ENCODE data around the gene PADI6.
"Not testable (repeated sequence)": the region's sequence is repeated elsewhere in the genome, so short reads cannot be mapped to it uniquely, and the experiment has no call there.

Gene PADI6

DNA sequence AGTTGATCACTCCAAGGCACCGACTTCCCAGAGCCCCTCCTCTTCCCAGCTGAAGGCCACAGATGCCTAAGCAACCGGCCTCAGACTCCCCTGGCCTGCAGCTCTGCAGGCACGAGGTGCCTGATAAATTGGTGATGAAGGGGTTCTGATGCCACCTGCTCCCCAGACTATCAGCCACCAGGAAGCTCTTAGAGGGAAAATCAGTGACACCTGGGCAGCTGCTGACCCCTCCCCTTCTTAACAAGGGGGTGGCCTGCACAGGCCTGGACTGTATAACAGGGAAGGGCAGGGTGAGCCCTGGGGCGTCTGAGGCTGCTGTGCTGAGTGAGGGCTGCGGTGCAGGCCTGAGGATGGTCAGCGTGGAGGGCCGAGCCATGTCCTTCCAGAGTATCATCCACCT, at the start of gene PADI6:
TSS of gene PADI6 (plus strand) at position 301 of the 400 bp plus-strand sequence. CDS start at position 351, 50 bp downstream.
- no peak for DNase-seq (ENCODE audit: low read depth in 2 of 2)

DNA sequence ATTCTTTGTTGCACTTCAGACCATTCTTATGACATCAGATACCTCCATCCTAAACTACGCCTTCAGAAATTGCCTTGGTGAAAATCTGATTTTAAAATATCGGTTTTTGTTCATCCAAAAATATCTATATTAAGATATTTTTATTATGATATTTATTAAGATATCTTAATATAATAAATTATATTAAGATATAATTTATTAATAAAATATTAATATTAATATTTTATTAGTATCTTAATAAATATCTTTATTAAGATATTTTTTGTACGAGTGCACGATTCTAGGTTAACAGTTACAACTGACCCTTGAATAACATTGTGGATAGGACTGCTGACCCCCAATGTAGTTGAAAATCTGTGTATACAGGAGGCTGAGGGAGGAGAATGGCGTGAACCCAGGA, 43.1 kb upstream of the PADI6 start:
- DNase-seq (ENCODE audit: low read depth in 2 of 2): no peak

- DNase-seq (ENCODE audit: low read depth in 2 of 2): no peak
Measured at GRCh38 chr1:17329610-17330009, 42.4 kb upstream of the PADI6 start.

DNA sequence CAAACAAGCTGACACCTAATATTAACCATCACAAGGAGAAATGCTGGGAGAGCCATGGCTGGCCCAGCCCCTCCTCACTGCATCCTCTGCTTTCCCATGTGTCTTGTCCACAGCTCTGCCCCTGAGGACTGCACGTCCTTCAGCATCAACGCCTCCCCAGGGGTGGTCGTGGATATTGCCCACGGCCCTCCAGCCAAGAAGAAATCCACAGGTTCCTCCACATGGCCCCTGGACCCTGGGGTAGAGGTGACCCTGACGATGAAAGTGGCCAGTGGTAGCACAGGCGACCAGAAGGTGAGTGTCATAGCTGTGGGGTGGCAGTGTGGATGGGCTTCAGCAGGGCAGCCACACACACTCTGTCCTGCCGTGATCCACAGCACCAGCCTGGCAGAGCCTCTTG, 41.1 kb upstream of the PADI6 start:
- DNase-seq (ENCODE audit: low read depth in 2 of 2): no peak

GRCh38 chr1:17333081-17333480, 38.9 kb upstream of the PADI6 start:
- no peak for DNase-seq (ENCODE audit: low read depth in 2 of 2)

GRCh38 chr1:17335821-17336710, 35.9 kb upstream of the PADI6 start:
- peak; percentile 13 to 17 for DNase-seq (ENCODE audit: low read depth in 2 of 2)

DNA sequence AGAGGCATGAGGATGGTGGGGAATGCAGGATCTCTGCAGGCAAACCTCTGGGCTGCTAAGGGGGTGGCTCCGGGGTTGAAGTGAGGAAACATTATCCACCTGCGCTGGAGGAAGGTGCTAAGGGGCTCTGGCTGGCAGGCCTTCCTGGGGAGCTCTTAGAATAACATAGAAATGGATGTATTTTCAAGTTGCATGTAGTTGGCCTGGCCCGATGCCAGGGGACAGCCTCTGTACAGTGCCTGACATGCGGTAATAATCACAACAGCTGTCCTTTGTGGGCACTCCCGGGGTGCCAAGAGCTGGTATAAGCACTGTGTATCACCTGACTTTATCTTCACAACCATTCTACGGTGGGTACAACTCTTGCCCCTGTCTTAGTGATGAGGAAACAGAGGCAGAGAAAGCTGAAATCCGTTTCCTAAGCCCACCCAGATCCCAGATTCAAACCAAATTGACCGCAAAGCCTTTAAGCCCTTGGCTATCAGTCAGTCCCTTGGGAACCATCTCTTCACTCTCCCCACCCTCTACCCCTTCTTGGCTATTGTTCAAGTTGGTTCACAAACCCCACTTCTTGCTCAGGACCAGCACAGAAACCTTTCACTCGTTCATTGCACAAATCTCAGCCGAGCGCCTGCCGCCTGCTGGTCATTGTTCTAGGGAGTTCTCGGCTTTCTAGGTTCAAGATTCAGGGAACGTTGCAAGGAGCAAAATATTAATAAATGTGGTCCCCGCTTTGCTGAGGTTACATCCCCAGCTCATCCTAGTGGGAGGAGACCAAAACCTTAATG, 33.1 kb upstream of the PADI6 start:
- DNase-seq (ENCODE audit: low read depth in 2 of 2): no peak

DNA sequence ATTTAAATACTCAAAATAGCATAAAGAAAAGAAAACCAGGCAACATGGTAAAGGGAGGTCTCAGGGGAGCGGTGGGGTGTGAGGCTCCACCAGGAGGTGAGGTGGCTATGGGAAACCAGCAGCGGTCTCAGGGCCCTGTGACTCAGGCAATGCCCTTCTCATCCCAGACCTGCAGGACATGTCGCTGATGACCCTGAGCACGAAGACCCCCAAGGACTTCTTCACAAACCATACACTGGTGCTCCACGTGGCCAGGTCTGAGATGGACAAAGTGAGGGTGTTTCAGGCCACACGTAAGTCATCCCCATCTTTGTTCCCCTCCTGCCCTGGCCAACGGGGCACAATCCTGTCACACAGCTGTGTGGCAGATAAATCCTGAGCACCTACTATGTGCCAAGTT, 32.5 kb upstream of the PADI6 start:
- no peak for DNase-seq (ENCODE audit: low read depth in 2 of 2)

- no peak for DNase-seq (ENCODE audit: low read depth in 2 of 2)
Measured at GRCh38 chr1:17340358-17340757, 31.6 kb upstream of the PADI6 start.

- DNase-seq (ENCODE audit: low read depth in 2 of 2): no peak
Measured at GRCh38 chr1:17342014-17342441, 30.0 kb upstream of the PADI6 start.

DNA sequence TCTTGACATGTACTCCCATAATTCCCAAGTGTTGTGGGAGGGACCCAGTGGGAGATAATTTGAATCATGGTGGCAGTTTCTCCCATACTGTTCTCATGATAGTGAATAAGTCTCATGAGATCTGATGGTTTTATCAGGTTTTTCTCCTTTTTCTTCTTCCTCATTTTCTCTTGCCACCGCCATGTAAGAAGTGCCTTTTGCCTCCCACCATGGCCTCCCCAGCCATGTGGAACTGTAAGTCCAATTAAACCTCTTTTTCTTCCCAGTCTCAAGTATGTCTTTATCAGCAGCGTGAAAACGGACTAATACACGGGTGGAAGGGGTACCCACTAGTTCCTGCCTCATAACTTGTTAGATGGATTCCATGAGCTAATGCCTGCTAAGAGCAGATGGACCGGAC, 26.5 kb upstream of the PADI6 start:
- not testable (repeated sequence) for DNase-seq (ENCODE audit: low read depth in 2 of 2)

DNA sequence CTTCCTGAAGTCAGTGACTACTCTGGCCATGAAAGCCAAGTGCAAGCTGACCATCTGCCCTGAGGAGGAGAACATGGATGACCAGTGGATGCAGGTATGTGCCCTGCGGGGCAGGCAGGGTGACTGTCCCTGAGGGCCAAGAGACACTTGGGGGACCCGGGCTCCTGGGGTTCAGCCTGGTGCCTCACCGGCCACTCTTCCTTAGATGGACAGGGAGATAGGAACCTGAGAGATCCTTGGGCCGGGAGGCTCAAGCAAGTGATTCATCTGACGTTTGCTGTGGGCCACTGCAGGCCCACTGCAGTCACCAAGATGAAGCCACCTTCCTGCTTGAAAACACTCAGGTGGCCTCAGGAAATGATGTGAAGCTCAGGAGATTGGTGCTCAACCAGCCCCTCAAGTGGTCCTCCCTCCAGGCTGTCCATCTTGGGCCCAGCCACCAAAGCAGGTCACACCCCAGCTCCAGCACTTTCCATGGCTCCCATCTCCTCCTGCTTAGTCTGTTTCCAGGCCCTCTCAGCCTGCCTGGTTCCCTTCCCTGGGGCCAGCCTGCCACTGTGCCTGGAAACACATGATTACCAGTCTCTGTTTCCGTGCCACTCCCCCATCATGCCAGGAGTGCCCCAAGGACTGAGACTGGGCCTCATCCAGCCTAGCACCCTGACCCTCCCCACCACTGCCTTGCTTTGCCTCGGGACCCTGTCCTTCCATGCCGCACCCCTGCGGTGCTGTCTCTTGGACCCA, 25.8 kb upstream of the PADI6 start:
- no peak for DNase-seq (ENCODE audit: low read depth in 2 of 2)

GRCh38 chr1:17347769-17348592, 24.0 kb upstream of the PADI6 start:
- no peak for DNase-seq (ENCODE audit: low read depth in 2 of 2)

GRCh38 chr1:17348593-17349234, 23.3 kb upstream of the PADI6 start:
- DNase-seq (ENCODE audit: low read depth in 2 of 2): no peak

- no peak for DNase-seq (ENCODE audit: low read depth in 2 of 2)
Measured at GRCh38 chr1:17350083-17350482, 21.9 kb upstream of the PADI6 start.

DNA sequence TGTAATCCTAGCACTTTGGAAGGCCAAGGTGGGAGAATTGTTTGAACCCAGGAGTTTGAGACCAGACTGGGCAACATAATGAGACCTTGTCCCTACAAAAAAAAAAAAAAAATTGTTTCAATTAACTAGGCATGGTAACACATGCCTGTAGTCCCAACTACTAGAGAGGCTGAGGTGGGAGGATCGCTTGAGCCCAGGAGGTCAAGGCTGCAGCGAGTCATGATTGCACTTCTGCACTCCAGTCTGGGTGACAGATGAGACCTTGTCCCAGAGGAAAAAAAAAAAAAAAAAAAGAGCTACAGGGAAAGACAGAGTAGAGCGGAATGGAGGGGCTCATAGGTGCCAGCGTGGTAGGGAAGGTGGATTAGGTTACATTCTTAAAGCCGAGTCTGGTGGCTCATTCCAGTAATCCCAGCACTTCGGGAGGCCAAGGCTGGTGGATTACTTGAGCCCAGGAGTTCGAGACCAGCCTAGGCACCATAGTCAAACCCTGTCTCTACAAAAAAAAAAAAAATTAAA, 21.0 kb upstream of the PADI6 start:
- no peak for DNase-seq (ENCODE audit: low read depth in 2 of 2)

GRCh38 chr1:17351598-17352324, 20.2 kb upstream of the PADI6 start:
- DNase-seq (ENCODE audit: low read depth in 2 of 2): no peak

GRCh38 chr1:17352419-17352909, 19.5 kb upstream of the PADI6 start:
- DNase-seq (ENCODE audit: low read depth in 2 of 2): no peak

DNA sequence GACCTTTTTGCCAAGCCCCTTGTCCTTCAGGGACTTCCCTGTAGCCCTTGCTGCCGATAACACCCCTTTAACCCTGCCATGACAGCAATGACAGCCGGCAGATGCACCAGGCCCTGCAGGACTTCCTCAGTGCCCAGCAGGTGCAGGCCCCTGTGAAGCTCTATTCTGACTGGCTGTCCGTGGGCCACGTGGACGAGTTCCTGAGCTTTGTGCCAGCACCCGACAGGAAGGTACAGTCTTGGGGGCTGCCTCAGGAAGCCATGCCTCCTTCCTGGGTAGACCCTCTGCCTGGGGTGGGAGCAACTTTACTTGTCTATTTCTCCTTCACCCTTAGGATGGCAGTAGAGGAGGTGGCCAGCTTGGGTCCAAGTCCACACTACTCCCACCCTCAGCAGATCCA, 16.1 kb upstream of the PADI6 start:
- DNase-seq (ENCODE audit: low read depth in 2 of 2): no peak

Measured in fibroblast of skin of left biceps (primary cell).